HG02610 (cell line): ENCODE results near the gene ARHGAP15.

Experiments
- ATAC-seq: cut with Tn5 transposase; IDR thresholded peaks from one replicate; pipeline ENCODE4 v1.9.1; 2021; ENCODE audit warnings: mild to moderate bottlenecking, moderate library complexity; ENCODE audit not compliant: unreplicated experiment

Gene ARHGAP15

GRCh38 chr2:143704451-143705106, 575.4 kb downstream of the ARHGAP15 start:
- ATAC-seq = peak; percentile 92

GRCh38 chr2:143705108-143705707, 576.0 kb downstream of the ARHGAP15 start:
- ATAC-seq = peak; percentile 44

GRCh38 chr2:143706354-143706753, 577.1 kb downstream of the ARHGAP15 start:
- ATAC-seq = no peak

GRCh38 chr2:143708682-143709081, 579.5 kb downstream of the ARHGAP15 start:
- ATAC-seq = no peak

- ATAC-seq = no peak
Measured at GRCh38 chr2:143710196-143710595, 581.0 kb downstream of the ARHGAP15 start.

GRCh38 chr2:143710879-143711278, 581.7 kb downstream of the ARHGAP15 start:
- no peak for ATAC-seq

GRCh38 chr2:143716522-143716921, 587.3 kb downstream of the ARHGAP15 start:
- ATAC-seq = no peak

GRCh38 chr2:143717053-143717452, 587.8 kb downstream of the ARHGAP15 start:
- no peak for ATAC-seq

GRCh38 chr2:143717536-143718168, 588.4 kb downstream of the ARHGAP15 start:
- ATAC-seq = no peak

- no peak for ATAC-seq
Measured at GRCh38 chr2:143718745-143719144, 589.5 kb downstream of the ARHGAP15 start.

GRCh38 chr2:143719406-143719805, 590.2 kb downstream of the ARHGAP15 start:
- ATAC-seq = no peak

GRCh38 chr2:143720095-143720664, 591.0 kb downstream of the ARHGAP15 start:
- no peak for ATAC-seq

- no peak for ATAC-seq
Measured at GRCh38 chr2:143725400-143725799, 596.2 kb downstream of the ARHGAP15 start.

GRCh38 chr2:143726151-143726845, 597.1 kb downstream of the ARHGAP15 start:
- ATAC-seq = no peak

- ATAC-seq = no peak
Measured at GRCh38 chr2:143728498-143728897, 599.3 kb downstream of the ARHGAP15 start.

GRCh38 chr2:143729296-143729814, 600.1 kb downstream of the ARHGAP15 start:
- no peak for ATAC-seq

- ATAC-seq = peak; percentile 85
Measured at GRCh38 chr2:143730155-143730952, 601.1 kb downstream of the ARHGAP15 start.

GRCh38 chr2:143730953-143731260, 601.7 kb downstream of the ARHGAP15 start:
- ATAC-seq = peak; percentile 52

- ATAC-seq = no peak
Measured at GRCh38 chr2:143732076-143732475, 602.9 kb downstream of the ARHGAP15 start.

- no peak for ATAC-seq
Measured at GRCh38 chr2:143732871-143733270, 603.7 kb downstream of the ARHGAP15 start.
